Measurements from ENCODE around the gene PRR7. TPM values are rescaled to one million over a fixed set of nuclear protein-coding genes. Genes with fewer than 3 reads are reported as not detected.

Gene PRR7
- total RNA-seq, 2 experiments from 2014 or later: 12.3 to 13.0 TPM

DNA sequence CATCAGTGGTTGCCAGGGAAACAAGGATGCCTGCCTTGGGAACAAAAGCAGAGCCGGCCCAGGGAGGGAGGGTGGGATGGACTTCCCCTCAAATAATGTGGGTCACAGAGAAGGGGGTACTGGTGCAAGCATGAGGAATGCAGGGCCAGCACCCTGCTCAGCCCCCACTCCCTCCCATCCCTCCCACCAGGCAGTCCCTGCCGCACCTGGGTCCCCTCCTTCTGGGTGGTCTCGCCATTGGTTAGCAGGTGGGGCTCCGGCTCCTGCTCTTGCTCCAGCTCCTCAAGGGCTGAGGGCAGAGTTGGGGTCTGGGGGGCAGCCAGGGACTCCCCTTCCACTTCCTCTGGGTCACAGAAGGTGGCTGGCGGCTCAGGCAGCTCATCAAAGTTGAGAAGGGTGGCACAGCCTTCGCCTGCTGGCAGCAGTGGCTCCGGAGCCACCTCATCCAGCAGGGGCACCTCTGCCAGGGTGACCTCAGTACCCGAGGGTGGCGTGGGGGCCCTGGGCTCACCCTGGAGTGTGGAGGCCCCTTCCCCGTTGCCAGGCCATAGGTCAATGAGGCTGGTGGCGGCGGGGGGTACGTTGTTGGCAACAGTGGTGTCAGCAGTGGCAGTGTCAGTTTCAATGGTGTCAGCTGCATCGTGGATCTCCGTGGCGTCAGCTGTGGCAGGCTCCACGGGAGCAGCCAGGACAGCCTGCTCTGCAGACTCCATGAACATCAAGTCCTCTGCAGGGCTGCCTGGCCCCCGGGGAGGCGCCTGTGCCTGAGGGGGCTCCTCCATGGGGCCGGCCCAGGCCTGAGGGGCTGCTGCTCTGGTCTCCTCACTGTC is 11.5 kb downstream of the PRR7 start:
- peaks cover 5% of the 10 kb centered on the region for H3K36me3 Mint-ChIP-seq (ENCODE audit: low read depth)
- H3K27ac Mint-ChIP-seq: peak overlapping the region; percentile 31
- ChIA-PET POLR2A (interaction anchor here (0.7 to 1.3 kb wide), 4 partner anchors 29 to 54 kb away, joined by 4 to 17 read pairs (median 6); partner anchors contain the start of gene PDLIM7), CTCF (interaction anchor here (0.5 to 8.0 kb wide), 23 partner anchors 12 to 150 kb away, joined by 3 to 188 read pairs (median 6); partner anchors contain the start of genes DBN1, F12, GRK6 and LMAN2)
- intact Hi-C loops (cut with DNase I, micrococcal nuclease): no loop called here
- peaks cover 23% of the 10 kb centered on the region for H3K4me1 Mint-ChIP-seq
- H3K27me3 Mint-ChIP-seq: no peaks in the 10 kb centered on the region
- DNase-seq: no peak
- H3K9me3 Mint-ChIP-seq (ENCODE audit: low read depth): no peaks in the 10 kb centered on the region
- H3K4me3 Mint-ChIP-seq: no peak overlapping the region
- no peak for ATAC-seq

DNA sequence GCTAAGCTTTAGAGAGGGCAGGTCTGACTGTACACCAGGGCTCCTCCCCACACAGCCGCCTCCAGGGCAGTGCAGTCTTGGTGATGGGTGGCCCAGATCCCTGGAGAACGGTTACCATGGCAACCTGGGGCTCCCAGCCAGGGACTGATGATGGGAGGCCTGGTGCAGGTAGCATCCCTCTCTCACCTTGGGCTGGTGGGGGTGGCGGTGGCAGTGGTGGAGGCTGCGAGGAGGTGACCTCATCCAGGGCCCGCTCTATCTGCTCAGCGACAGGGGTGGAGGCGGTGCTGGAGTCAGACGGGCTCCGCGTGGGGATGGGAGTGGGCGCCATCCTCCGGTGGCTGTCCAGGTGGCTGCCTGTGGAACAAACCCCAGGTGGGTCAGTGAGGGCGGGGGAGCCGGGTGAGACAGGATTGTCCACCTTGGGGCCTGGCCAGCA is 12.3 kb downstream of the PRR7 start:
- Mint-ChIP-seq H3K36me3 (ENCODE audit: low read depth) (peaks cover 5% of the 10 kb centered on the region), H3K27ac (no peak overlapping the region), H3K4me3 (no peak overlapping the region), H3K4me1 (peaks cover 16% of the 10 kb centered on the region), H3K9me3 (ENCODE audit: low read depth) (no peaks in the 10 kb centered on the region), H3K27me3 (no peaks in the 10 kb centered on the region)
- POLR2A ChIA-PET: no interaction called here
- CTCF ChIA-PET: interaction anchor here (1.0 to 8.0 kb wide), 3 partner anchors 14 to 69 kb away, joined by 6 to 188 read pairs (median 41); partner anchors contain the start of gene PFN3
- ATAC-seq (no peak), DNase-seq (no peak)
- intact Hi-C loops (cut with DNase I, micrococcal nuclease): no loop called here

DNA sequence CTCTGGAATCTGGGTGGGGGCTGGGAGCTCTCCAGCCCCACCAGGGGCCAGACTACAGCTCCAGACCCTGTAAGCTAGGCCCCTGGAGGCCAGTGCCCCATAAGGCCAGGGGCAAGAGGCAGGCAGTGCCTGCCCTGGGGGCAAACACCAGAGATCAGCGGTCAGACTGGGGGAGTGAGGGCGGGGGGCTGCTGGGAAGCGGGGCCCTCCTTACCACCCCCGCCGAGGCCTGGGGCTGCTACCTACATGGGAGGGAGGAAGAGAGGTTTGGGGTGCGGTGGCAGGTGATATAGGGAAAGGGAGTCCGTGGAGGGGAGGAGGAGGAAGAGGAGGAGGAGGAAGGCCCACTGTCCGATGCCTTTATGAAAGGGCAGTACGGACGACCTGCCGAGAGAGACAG is 12.7 kb downstream of the PRR7 start:
- Mint-ChIP-seq H3K27ac (no peak overlapping the region), H3K36me3 (ENCODE audit: low read depth) (peaks cover 5% of the 10 kb centered on the region), H3K9me3 (ENCODE audit: low read depth) (no peaks in the 10 kb centered on the region), H3K27me3 (no peaks in the 10 kb centered on the region), H3K4me1 (peaks cover 14% of the 10 kb centered on the region), H3K4me3 (no peak overlapping the region)
- ChIA-PET POLR2A (no interaction called here), CTCF (interaction anchor here (0.6 to 8.0 kb wide), 4 partner anchors 14 to 346 kb away, joined by 3 to 188 read pairs (median 24); partner anchors contain the start of gene PFN3)
- DNase-seq: no peak
- ATAC-seq: no peak
- intact Hi-C loops (cut with DNase I, micrococcal nuclease): no loop called here

DNA sequence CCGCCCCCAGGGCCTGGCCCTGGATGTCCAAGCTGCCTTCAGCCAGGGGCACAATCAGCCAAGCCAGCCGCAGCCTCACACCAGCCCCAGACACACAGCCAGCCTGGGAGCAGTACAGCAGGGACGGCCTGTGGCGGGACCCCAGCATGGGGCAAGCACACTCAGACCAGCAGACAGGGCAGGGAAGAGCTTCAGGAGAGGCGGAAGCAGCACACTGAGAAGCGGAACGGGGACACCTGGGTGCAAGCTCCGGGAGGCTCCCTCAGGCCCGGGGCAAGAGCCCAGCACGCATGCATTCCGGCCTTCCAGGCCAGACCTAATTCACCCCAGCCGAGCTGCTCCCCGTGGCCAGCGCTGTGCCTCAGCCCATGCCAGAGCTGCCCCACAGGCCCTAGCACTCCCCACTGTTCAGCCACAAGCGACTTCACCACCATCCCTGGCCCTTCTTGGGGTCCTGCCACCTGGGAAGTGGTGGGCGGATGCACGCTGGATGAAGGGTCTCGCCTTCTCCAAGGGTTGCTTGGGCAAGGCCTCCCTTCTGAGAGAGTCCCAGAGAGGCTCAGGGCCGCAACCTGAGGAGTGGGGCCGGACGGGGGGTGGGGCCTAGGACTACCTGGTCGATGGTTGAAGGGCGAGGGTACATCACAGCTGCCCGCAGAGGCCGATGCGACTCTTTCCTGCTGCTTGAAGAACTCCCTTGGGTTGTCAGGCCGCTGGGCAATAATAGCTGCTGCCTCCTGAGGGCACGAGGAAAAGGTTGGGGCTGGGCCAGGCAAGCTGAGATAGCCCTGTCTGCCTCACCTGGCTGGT is 13.4 kb downstream of the PRR7 start:
- ATAC-seq (no peak), DNase-seq (no peak)
- Mint-ChIP-seq H3K27me3 (no peaks in the 10 kb centered on the region), H3K4me3 (no peak overlapping the region), H3K9me3 (ENCODE audit: low read depth) (no peaks in the 10 kb centered on the region), H3K36me3 (ENCODE audit: low read depth) (peaks cover 5% of the 10 kb centered on the region), H3K4me1 (peaks cover 14% of the 10 kb centered on the region), H3K27ac (no peak overlapping the region)
- POLR2A ChIA-PET: no interaction called here
- CTCF ChIA-PET: interaction anchor here (0.6 to 1.0 kb wide), 5 partner anchors 15 to 346 kb away, joined by 3 to 6 read pairs (median 3); no protein-coding TSS in a partner anchor
- intact Hi-C loops (cut with DNase I, micrococcal nuclease): no loop called here

DNA sequence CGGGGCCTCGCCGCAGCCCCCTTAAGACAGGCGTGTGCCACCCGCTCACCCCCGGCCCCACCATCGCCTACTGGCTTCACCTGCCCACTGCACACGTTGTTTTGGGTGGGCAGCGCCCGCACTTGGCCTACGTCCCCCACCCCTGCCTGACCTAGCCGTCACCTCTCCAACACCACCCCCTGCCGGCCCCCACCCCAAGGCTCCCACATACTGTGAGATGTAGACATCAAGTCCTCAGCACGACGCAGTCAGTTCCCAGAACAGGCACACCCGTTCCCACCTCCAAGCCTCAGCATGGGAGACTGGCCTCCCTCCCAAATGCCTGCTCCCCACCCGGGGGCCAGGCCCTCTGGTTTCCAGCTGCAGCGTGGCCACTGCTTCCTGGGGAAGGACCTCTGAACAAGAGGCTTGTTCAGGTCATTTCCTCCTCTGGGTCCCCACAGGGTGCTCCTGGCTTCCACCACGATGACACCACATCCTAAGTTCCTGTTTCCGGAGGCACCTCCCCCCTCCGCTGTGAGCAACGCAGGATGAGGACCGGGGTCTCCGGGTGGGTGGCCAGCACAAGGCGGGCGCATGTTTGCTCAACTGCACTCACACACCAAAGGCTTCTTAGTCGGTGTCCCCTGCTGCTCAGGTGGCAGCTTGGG is 15.5 kb downstream of the PRR7 start:
- peaks cover 9% of the 10 kb centered on the region for H3K4me1 Mint-ChIP-seq
- intact Hi-C loops (cut with DNase I, micrococcal nuclease): no loop called here
- DNase-seq (no peak), ATAC-seq (no peak)
- H3K27ac Mint-ChIP-seq: no peak overlapping the region
- no peaks in the 10 kb centered on the region for H3K9me3 Mint-ChIP-seq (ENCODE audit: low read depth)
- H3K4me3 Mint-ChIP-seq: no peak overlapping the region
- no peaks in the 10 kb centered on the region for H3K27me3 Mint-ChIP-seq
- peaks cover 12% of the 10 kb centered on the region for H3K36me3 Mint-ChIP-seq (ENCODE audit: low read depth)
- CTCF ChIA-PET: interaction anchor here (1.9 kb wide), 1 partner anchor 14 kb away, joined by 6 read pairs; no protein-coding TSS in a partner anchor
- POLR2A ChIA-PET: no interaction called here

DNA sequence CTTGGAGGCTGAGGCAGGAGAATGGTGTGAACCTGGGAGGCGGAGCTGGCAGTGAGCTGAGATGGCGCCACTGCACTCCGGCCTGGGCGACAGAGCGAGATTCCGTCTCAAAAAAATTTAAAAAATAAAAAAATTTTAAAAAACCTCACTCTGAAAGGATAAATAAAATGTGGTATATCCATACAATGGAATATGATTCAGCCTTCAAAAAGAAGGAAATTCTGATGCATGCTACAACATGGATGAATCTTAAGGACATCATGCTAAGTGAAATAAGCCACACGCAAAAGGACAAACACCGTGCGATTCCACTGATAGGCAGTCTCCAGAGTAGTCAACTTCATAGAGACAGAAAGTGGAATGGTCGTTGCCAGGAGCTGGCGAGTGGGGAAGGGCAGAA is 18.4 kb downstream of the PRR7 start:
- Mint-ChIP-seq H3K4me3 (no peak overlapping the region), H3K4me1 (peaks cover 5% of the 10 kb centered on the region), H3K27me3 (no peaks in the 10 kb centered on the region), H3K9me3 (ENCODE audit: low read depth) (no peaks in the 10 kb centered on the region), H3K36me3 (ENCODE audit: low read depth) (peaks cover 9% of the 10 kb centered on the region), H3K27ac (no peak overlapping the region)
- intact Hi-C loops (cut with DNase I, micrococcal nuclease): no loop called here
- ChIA-PET CTCF (interaction anchor here (2.1 kb wide), 1 partner anchor 10 kb away, joined by 9 read pairs; no protein-coding TSS in a partner anchor), POLR2A (no interaction called here)
- no peak for ATAC-seq
- DNase-seq: no peak

DNA sequence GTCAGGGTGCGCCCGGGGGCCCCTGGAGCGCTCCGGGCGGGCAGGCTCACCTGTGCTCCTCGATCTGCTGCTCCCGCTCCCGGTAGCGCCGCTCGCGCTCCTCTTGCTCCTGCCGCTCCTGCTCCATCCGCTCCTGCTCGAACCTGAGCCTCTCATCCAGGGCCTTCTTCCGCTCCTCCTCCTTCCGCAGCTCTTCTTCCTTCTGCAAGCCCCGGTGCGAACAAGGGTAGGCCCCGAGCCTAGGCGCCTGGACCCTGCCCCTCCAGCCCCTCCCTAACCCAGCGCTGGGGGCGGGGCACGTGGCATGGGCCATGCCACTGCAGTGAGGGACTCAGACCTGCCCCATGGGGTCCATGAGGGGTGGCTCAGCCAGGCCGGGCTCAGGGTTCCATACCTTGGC is 20.2 kb downstream of the PRR7 start:
- CTCF ChIA-PET: no interaction called here
- no peak for ATAC-seq
- H3K4me3 Mint-ChIP-seq: no peak overlapping the region
- no peaks in the 10 kb centered on the region for H3K27me3 Mint-ChIP-seq
- POLR2A ChIA-PET: no interaction called here
- H3K27ac Mint-ChIP-seq: no peak overlapping the region
- DNase-seq: no peak
- H3K9me3 Mint-ChIP-seq (ENCODE audit: low read depth): no peaks in the 10 kb centered on the region
- intact Hi-C loops (cut with DNase I, micrococcal nuclease): no loop called here
- peaks cover 10% of the 10 kb centered on the region for H3K4me1 Mint-ChIP-seq
- peaks cover 9% of the 10 kb centered on the region for H3K36me3 Mint-ChIP-seq (ENCODE audit: low read depth)

DNA sequence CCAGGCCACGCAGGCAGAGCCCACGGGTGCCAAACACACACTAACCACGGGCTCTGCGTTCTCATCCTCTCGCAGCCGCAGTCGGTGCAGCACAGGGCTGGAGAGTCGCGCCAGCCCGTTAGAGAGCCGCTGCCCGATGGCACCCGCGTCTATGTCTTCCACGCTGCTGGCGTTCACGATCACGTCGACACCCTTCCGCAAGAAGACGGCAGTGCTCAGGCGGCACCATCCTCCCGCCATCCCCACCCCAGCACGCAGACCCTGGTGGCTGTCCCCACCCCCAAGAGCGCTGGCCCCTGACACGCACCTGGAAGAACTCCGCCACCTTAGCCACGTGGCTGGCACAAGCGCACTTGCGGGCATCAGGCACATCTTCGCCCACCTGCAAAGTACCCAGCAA is 20.8 kb downstream of the PRR7 start:
- peaks cover 5% of the 10 kb centered on the region for H3K4me1 Mint-ChIP-seq
- H3K36me3 Mint-ChIP-seq (ENCODE audit: low read depth): peaks cover 9% of the 10 kb centered on the region
- CTCF ChIA-PET: no interaction called here
- H3K9me3 Mint-ChIP-seq (ENCODE audit: low read depth): no peaks in the 10 kb centered on the region
- DNase-seq (no peak), ATAC-seq (no peak)
- H3K27ac Mint-ChIP-seq: no peak overlapping the region
- H3K27me3 Mint-ChIP-seq: no peaks in the 10 kb centered on the region
- POLR2A ChIA-PET: interaction anchor here (0.5 kb wide), 1 partner anchor 10 kb away, joined by 3 read pairs; no protein-coding TSS in a partner anchor
- intact Hi-C loops (cut with DNase I, micrococcal nuclease): no loop called here
- H3K4me3 Mint-ChIP-seq: no peak overlapping the region

DNA sequence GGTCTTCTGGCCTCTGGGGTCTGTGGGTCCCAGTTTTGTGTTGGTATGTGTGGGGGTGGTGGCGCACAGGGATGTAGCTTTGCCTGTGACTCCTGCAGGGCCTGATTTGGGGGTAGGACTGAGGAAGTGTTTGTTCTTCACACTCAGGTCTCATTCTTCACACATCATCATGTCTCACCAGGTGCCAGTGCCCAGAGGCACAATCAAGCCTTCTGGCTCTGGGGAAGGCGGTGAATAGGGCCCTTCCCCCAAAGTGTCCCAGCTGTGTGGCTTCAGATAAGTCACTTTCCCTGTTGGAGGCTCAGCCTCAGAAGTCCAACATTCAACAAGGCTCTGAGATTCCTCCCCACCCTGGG is 21.7 kb downstream of the PRR7 start:
- H3K27me3 Mint-ChIP-seq: no peaks in the 10 kb centered on the region
- ChIA-PET CTCF (interaction anchor here (0.6 kb wide), 1 partner anchor 79 kb away, joined by 3 read pairs; no protein-coding TSS in a partner anchor), POLR2A (no interaction called here)
- intact Hi-C loops (cut with DNase I, micrococcal nuclease): no loop called here
- peaks cover 9% of the 10 kb centered on the region for H3K36me3 Mint-ChIP-seq (ENCODE audit: low read depth)
- DNase-seq (no peak), ATAC-seq (no peak)
- H3K27ac Mint-ChIP-seq: no peak overlapping the region
- H3K4me3 Mint-ChIP-seq: no peak overlapping the region
- peaks cover 5% of the 10 kb centered on the region for H3K4me1 Mint-ChIP-seq
- H3K9me3 Mint-ChIP-seq (ENCODE audit: low read depth): no peaks in the 10 kb centered on the region

DNA sequence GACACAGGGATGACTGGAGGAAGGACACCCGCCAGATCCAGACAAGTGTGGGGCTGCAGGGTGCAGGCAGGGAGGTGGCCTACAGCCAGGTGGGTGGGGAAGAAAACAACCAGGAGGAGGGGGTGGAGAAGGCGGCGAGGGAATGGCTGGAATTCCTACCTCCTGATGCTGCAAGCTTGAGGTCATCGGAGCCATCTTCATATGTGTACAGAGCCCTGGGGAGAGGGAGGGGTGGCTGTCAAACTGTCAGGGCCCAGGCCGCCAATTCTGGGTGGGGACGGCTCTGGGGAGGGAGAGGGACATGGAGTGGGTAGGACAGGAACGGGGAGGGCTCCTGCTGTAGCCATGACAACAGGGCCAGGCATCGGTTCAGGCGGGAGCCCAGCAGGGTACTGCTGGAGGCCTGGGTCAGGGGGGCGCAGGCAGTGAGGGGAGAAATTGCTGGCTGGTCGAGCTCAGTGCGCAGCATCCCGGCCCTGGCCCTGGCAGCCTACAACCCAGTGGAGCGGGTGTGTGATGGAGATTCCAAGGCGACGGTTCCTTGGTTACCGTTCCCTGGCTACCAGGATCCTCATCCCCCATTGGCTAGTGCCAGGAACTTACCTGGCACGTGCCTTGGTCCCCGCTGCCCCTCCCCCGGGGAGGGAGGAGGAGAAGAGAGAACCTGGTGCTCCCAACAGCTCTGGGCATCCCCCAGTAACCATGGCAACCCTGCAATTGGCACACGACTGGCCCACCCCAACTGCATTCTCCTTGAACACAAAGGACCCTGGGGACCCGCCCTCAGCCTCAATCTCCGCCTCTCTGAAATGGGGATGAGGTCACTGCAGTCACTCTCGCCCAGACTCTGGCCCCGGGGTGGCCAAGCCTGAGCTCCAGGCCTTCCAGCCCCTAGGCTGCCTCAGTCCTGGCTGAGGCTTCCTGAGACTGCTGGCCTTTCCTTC is 22.3 kb downstream of the PRR7 start:
- CTCF ChIA-PET: interaction anchor here (0.6 to 1.6 kb wide), 3 partner anchors 12 to 80 kb away, joined by 3 to 5 read pairs (median 4); no protein-coding TSS in a partner anchor
- intact Hi-C loops (cut with DNase I, micrococcal nuclease): no loop called here

More for the DNA sequence above, 22.3 kb downstream of the PRR7 start:
- Mint-ChIP-seq H3K9me3 (ENCODE audit: low read depth) (no peaks in the 10 kb centered on the region), H3K4me3 (no peak overlapping the region), H3K27ac (no peak overlapping the region), H3K36me3 (ENCODE audit: low read depth) (peaks cover 10% of the 10 kb centered on the region), H3K4me1 (peaks cover 6% of the 10 kb centered on the region), H3K27me3 (peaks cover 2% of the 10 kb centered on the region)
- no peak for DNase-seq
- no peak for ATAC-seq
- POLR2A ChIA-PET: no interaction called here

Measured in activated CD4-positive, alpha-beta T cell treated with anti-CD3 and anti-CD28 coated beads for 36 hours (primary cell).